Renal cortex interstitium (tissue), 11 donors: ENCODE data around the gene TMEM158. TPM values are rescaled to one million over a fixed set of nuclear protein-coding genes. Genes with fewer than 3 reads are reported as not detected.

ENCODE experiments used
- DNase-seq, 11 donors: peaks; one replicate each; pipeline ENCODE4 v3.0.0-alpha.2; 2013; ENCODE audit warnings: low read depth in 9 of 11, low spot score in 4 of 11; ENCODE audit errors: extremely low read depth in 1 of 11
- polyA plus RNA-seq, 3 donors: library from polyadenylated mRNA; unstranded; fragments of 120-200 nt; gene quantifications; one replicate each; pipeline ENCODE4 v1.2.1, GENCODE V29; 2013; ENCODE audit not compliant: insufficient read length in 3 of 3

The TMEM158 gene
- polyA plus RNA-seq, 3 donors = 4.9 to 7.8 (median 6.6) TPM

GRCh38 chr3:45183872-45184262 lies 42.2 kb downstream of the TMEM158 start:
- DNase-seq = no peak

- no peak for DNase-seq
These were observed 42.9 kb downstream of the TMEM158 start for GRCh38 chr3:45182915-45183871.

- no peak for DNase-seq
These were observed 44.6 kb downstream of the TMEM158 start for GRCh38 chr3:45181496-45181895.

- DNase-seq = no peak
These were observed 45.2 kb downstream of the TMEM158 start for GRCh38 chr3:45180899-45181298.

GRCh38 chr3:45180051-45180450 lies 46.0 kb downstream of the TMEM158 start:
- no peak for DNase-seq

GRCh38 chr3:45179163-45179562 lies 46.9 kb downstream of the TMEM158 start:
- no peak for DNase-seq

- no peak for DNase-seq
These were observed 47.7 kb downstream of the TMEM158 start for GRCh38 chr3:45178183-45179023.

- no peak for DNase-seq
These were observed 49.2 kb downstream of the TMEM158 start for GRCh38 chr3:45176912-45177311.

Other genes with a start within 250 kb of the TMEM158 start
- gene CLEC3B, start 200.0 kb downstream of the TMEM158 start, polyA plus RNA-seq = 10 to 100 TPM; 14.6 to 36.9 (median 22.7) TPM
- gene CDCP1, start 79.9 kb downstream of the TMEM158 start, polyA plus RNA-seq = 1 to 10 TPM in 2 of 3 donors, under 1 TPM in 1; 0.99 to 1.6 (median 1.1) TPM
- gene LARS2, start 162.3 kb upstream of the TMEM158 start, polyA plus RNA-seq = 10 to 100 TPM; 28.6 to 32.3 (median 30.3) TPM